Adipose tissue (tissue), 3 donors: Measurements from ENCODE around the gene TRIM54. TPM values are rescaled to one million over a fixed set of nuclear protein-coding genes. Genes with fewer than 3 reads are reported as not detected.
A peak's percentile ranks its signal among the peaks of the same experiment; 100 is the strongest.
"Not testable (repeated sequence)": the region's sequence is repeated elsewhere in the genome, so short reads cannot be mapped to it uniquely, and the experiment has no call there.

Source experiments
- H3K27ac ChIP-seq: one replicate; pipeline ENCODE4 v1.5.1; 2013; ENCODE audit warnings: low read depth, low read length
- WGBS, 3 donors: extraction: QIAGEN DNeasy Blood & Tissue Kit; methylation state at CpG; one replicate each; pipeline ENCODE4 v1.1.7; 2013; 5-methylcytosine and 5-hydroxymethylcytosine counted together
- polyA plus RNA-seq, 3 donors: library from polyadenylated mRNA; stranded (reverse); fragments of 200-250 nt; gene quantifications; one replicate each; pipeline ENCODE4 v1.2.3, GENCODE V29; 2013
- donor health status: healthy with polysubstance abuse.
- donor health status: Bipolar disorder and iron deficiency.
- donor health status: healthy.

The TRIM54 gene
- polyA plus RNA-seq, 3 donors, result 0.03 to 1.3 (median 0.90) TPM

DNA sequence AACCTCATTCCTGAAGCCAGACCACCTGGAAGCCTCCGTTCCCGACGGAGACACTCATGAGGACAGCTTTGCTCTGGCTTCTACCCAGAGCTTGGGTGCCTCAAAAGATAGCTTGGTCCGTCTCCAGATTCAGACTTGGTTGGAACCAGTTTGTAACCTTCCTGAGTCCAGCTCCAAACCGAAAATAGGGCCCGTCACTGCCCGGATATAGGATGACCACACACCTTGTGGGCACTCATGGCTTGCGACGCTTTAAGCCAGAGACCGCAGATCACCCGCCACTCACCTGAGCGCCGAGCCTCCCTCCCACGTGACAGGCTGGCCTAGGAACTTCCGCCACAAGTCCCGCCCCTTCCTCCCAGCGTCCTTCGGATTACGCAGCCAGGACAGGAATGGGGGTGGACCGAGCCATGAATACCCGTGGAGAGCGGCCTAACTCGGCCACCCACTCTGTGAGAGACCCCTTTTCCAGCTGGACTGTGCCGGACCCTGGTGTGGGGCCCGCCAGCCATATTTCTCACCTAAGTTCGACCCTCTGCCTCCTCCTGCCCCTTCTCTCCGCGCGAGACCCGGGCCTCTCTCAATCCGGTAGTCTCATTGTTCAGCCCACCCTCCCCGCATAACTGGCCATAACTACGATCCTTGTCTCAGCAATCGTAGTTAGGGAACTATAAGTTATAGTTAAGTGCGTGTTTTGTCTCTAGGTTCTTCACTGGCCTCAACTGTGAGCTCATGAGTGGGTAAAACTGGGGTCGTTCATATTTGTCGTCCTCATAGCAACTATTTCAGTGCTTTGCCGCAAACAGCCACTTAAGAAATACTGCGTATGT lies 40.8 kb downstream of the TRIM54 start, which contains the start of gene MPV17:
Gene MPV17, minus strand, starts transcription at position 332 of the 830 bp plus-strand sequence. CDS start 580 bp downstream, outside the sequence.
- H3K27ac ChIP-seq, result peak within 1 kb of the TSS; percentile 53
- 1% methylated on average over 39 of the region's 39 CpGs for WGBS, 3 donors

DNA sequence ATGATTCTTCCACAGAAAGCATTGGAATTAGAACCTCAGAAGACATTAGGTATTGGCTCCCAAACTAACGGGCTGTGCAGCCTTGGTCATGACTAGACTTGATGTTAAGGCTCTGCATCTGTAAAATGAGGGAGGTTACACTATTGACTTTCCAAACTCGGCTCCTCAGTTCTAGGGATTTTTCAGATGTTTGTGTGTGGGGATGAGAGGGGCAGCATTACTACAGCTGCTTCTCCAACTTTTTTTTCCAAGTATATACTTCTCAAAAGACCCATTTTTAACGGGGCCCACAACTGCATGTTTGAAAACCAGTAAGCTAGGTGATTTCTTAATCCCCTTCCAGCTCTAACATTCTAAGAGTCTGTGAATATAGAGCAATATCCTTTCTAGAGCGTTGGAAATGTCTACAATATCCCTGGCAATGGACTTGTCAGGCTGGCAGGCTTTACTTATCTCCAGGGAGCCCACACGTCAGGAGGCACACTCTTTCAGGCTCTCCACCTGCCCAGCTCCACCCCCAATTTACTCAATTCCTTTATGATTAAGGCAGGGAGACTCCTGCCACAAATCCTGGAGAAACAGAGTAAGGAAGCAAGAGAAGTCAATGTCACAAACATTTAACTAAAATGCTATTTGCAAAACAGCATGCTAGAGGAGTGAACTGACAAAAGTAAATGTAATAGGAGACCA lies 41.5 kb downstream of the TRIM54 start:
- 11 to 20% (median 17%) methylated on average over 5 of the region's 5 CpGs for WGBS, 3 donors
- H3K27ac ChIP-seq, result peak overlapping the region; percentile 53

DNA sequence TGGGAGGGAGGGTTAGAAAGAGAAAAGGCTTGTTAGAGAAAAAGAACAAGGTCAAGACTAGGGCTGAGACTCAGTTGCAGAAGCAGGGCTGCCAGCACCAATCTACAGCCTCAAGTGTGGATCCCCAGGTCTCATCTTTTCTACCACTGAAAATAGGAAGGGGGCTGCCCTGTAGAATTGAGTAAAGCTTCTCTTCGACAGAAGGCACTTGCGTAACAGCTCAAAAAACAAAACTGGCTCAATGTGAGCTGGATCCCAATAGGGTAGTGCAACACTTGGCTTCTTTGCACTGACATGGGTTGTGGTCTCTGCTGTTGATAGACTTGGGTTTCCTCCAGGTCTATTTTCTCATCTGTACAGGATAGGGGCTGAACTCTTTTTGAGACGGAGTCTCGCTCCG lies 42.5 kb downstream of the TRIM54 start:
- 63 to 92% (median 73%) methylated on average over 5 of the region's 5 CpGs for WGBS, 3 donors
- H3K27ac ChIP-seq, result no peak overlapping the region

DNA sequence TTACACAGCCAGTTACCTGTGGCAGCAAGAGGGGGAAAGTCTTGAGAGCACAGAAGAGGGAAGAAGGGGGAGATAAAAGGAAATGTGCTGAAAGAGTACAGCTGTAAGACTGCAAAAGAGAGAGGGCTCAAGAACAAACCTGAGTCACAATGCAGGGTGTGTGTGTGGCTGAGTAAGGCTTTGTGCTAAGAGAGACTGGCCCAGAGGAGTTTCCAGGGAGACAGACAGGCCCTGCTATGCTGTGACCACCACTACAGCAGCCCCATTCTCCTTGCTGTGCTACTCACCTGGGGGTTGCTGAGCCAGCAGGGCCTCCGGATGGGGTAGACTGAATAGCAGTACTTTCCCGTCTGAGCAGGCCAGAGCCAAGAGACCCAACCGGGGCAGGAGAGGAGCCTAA lies 53.1 kb downstream of the TRIM54 start:
- H3K27ac ChIP-seq, result no peak overlapping the region
- 86 to 95% (median 93%) methylated on average over 3 of the region's 3 CpGs for WGBS, 3 donors

DNA sequence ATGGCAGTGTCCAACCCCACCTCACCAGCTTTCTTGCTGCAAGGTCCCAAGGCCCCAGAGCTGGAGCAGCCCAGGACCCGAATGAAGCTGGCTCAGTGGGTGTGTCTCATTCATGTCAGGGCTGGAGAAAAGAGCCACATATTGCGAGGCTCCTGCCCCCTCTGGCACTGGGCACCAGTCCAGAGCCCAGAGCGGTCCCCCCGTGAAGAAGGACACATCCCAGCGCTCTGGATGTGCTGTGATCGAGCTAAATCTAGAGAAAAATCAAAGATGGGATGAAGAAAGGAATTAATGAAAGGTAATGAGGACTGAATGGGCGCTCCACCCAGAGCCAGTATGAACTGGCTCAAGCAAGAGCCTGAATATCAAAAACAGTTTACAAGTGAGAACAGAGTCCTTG lies 53.9 kb downstream of the TRIM54 start:
- H3K27ac ChIP-seq, result no peak overlapping the region
- WGBS, 3 donors, result 92 to 95% (median 94%) methylated on average over 7 of the region's 7 CpGs

DNA sequence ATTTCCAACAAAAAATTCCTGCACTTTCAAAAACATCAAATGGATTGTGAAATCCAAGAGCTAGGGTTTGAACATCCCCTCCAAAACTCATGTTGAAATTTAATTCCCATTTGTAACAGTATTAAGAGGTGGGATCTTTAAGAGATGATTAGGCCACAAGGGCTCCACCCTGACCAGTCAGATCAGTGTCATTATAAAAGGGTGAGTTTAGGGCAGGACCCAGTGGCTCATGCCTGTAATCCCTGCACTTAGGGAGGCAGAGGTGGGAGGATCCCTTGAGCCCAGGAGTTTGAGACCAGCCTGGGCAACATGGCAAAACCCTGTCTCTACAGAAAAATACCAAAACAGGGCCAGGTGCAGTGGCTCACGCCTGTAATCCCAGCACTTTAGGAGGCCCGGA lies 65.4 kb downstream of the TRIM54 start:
- 94 to 97% (median 95%) methylated on average over 2 of the region's 2 CpGs for WGBS, 3 donors
- no peak overlapping the region for H3K27ac ChIP-seq

DNA sequence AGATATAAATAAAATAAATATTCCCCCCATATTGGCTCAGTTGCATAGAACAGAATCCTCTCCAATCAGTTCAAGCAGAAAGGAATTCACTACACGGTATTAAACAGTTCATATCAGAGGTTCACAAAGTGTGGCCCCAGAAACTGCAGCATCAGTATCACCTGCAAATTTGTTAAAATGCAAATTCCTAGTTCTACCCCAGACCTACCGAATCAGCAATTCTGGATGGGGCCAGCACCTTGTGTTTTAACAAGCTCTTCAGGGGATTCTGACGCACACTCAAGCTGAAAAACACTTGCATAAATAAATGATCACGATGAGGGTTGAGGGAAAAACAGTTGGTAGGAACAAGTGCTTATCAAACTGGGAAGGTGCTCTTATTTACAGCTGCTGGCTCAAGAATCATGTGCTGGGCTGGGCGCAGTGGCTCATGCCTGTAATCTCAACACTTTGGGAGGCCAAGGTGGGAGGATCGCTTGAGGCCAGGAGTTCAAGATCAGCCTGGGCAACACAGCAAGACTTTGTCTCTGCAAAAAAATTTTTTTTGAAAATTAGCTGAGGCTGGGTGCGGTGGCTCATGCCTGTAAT lies 68.0 kb downstream of the TRIM54 start:
- 57 to 90% (median 87%) methylated on average over 7 of the region's 7 CpGs for WGBS, 3 donors
- H3K27ac ChIP-seq, result no peak overlapping the region

DNA sequence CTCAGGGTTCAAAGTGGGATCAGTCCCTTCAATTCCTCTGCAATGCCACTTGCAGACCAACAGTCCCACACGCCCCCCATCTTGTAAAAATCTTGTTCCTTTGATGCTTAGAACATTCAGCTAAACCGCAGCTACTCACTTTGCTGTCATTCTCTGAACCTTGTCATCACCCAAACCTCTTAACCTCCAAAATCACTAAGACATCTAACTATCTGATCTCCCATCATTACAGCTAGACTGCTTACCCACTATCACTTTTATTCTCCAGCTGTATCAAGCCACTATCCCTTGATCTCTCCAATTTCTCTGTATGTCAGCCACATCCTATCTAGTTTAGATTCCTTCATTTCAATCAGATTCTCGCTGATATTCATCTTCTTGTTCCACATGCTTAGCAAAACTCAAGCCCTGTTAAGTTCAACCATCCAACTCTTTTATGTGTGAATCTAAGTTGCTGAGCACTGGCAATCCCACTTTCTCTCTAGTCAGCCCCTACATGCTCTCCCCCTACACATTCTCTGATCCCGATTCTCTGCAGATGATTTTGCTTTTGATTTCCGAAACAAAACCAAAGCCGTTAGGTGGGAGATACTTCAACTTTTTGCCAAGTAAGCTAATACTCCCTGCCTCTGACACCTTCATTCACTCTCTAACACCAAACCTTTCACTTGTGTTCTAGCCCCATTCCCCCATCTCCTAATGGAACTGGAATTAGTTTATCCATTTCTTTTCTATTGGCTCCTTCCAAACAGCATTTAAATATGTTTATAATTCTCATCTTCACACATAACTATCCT lies 69.8 kb downstream of the TRIM54 start:
- H3K27ac ChIP-seq, result no peak overlapping the region
- 77 to 83% (median 77%) methylated on average over 6 of the region's 6 CpGs for WGBS, 3 donors

DNA sequence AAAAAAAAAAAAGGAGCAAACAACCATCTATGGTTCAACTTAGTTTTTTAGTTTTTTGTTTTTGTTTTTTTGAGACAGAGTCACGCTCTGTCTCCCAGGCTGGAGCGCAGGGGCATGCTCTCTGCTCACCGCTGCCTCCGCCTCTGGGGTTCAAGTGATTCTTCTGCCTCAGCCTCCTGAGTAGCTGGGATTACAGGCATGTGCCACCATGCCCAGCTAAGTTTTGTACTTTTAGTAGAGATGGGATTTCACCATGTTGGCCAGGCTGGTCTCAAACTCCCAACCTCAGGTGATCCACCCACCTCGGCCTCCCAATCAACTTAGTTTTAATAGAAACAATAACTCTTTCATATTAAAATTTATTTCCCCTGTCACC lies 71.1 kb downstream of the TRIM54 start:
- H3K27ac ChIP-seq, result not testable (repeated sequence)
- 93 to 97% (median 95%) methylated on average over 5 of the region's 5 CpGs for WGBS, 3 donors

DNA sequence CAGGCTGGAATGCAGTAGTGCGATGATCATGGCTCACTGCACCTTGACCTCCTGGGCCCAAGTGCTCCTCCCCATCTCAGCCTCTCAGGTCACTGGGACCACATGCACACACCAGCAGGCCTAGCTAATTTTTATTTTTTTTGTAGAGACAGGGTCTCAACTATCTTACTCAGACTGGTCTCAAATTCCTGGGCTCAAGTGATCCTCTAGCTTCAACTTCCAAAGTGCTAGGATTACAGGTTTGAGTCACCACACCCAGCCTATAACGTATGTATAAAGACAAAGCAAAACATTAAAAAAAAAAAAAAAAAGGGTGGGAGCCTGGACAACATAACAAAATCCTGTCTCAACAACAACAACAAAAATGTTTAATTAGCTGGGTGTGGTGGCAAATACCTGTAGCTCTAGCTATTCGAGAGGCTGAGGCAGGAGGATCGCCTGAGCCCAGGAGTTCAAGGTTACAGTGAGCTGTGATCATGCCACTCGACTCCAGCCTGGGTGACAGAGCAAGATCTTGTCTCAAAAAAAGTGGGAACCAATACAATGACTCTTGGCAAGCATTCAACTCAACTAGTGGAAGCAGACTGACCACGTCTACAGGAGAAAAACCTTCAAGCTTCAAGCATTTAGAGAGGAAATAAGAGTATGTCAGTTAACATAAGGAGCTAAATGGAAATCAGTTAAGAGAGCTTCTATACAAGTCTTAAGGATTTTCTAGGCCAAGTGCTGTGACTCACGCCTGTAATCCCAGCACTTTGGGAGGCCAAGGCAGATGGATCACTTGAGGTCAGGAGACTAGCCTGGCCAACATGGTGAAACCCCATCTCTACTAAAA lies 71.8 kb downstream of the TRIM54 start:
- H3K27ac ChIP-seq, result no peak overlapping the region
- 71 to 75% (median 73%) methylated on average over 7 of the region's 7 CpGs for WGBS, 3 donors

DNA sequence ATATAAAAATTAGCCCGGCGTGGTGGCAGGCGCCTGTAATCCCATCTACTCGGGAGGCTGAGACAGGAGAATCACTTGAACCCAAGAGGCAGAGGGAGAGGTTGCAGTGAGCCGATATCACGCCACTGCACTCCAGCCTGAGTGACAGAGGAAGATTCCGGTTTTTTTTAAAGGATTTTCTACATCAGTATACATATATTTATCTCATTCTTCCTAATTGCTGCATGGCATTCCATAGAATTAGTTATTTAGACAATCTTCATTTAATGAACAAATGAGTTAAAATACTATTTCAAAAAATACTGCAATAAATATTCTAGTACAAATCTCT lies 72.3 kb downstream of the TRIM54 start:
- no peak overlapping the region for H3K27ac ChIP-seq

DNA sequence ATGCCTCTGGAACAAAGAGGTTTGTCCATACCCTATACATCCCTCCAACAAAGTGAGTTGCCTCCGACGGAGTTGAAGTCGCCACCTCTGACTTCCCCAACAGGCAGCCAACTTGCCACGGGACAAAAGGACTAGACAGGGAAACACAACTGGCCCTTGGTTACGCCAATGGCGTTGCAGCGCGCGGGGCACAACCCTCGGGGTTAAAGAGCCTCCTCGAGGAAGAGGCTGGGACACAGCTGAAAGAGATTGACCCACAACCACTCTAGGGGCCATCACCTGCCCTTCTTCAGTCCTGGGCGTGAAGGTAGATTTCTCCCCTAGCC lies 73.8 kb downstream of the TRIM54 start:
- no peak overlapping the region for H3K27ac ChIP-seq
- WGBS, 3 donors, result 0 to 1% (median 0%) methylated on average over 12 of the region's 12 CpGs

More for the DNA sequence above, 72.3 kb downstream of the TRIM54 start:
- WGBS, 3 donors, result 87 to 94% (median 89%) methylated on average over 7 of the region's 7 CpGs

DNA sequence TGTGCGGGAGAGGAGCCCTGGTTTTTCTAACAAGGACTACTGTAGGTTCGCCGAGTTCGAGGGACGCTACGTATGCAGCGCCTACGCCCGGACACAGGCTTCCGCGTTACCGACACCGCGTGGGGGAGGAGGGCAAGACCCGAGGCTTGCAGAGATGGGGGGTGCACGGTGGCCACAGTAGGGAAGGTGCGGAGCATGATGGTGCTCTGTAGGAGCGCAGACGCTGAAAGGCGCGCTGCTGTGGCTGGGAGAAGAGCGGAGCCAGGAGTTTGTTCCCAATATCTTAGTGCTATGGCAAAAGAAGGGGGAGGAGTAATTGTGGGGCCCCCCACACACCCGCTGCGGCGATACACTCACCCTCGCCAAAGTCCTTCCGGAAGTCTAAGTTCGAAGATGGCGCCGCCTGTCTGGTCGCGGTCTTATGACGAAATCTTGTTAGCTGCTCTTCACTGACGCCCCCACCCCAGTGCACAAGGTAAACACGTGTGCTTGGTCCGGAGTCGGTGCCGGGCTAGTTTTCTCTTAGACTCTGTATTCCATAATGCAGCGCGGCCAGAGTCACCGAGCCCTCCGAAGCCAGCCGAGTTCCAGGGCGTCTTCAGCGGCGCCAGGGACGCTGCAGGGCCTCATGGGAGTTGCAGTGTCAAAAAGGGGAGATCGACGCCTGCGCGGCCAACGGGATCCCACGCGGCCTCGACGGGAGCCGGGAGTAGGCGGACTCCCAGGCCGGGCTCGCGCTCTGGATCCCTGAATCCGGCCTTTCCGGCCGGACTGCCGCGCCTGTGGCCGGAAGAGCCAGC lies 74.4 kb downstream of the TRIM54 start, which contains the start of gene GTF3C2:
Gene GTF3C2, minus strand, starts transcription at position 383 of the 800 bp plus-strand sequence. CDS start 13,210 bp downstream, outside the sequence.
- peak within 1 kb of the TSS; percentile 60 for H3K27ac ChIP-seq
- WGBS, 3 donors, result 0% methylated on average over 67 of the region's 67 CpGs

Other genes starting within 250 kb of the TRIM54 start
- 10 to 100 TPM; 48.7 to 78.3 (median 55.6) TPM for gene TMEM214, start 249.5 kb upstream of the TRIM54 start, polyA plus RNA-seq
- gene AGBL5, start 230.8 kb upstream of the TRIM54 start, polyA plus RNA-seq, result 10 to 100 TPM in 1 of 3 donors, 1 to 10 TPM in 2; 7.4 to 11.2 (median 7.8) TPM
- gene OST4, start 210.8 kb upstream of the TRIM54 start, polyA plus RNA-seq, result 100 to 1,000 TPM; 219 to 750 (median 448) TPM
- 10 to 100 TPM in 2 of 3 donors, 1 to 10 TPM in 1; 9.5 to 57.4 (median 33.6) TPM for gene EMILIN1, start 203.8 kb upstream of the TRIM54 start, polyA plus RNA-seq
- 10 to 100 TPM in 1 of 3 donors, 1 to 10 TPM in 2; 1.8 to 12.9 (median 4.4) TPM for gene KHK, start 195.7 kb upstream of the TRIM54 start, polyA plus RNA-seq
- 10 to 100 TPM in 1 of 3 donors, 1 to 10 TPM in 2; 3.3 to 12.7 (median 5.0) TPM for gene CGREF1, start 163.3 kb upstream of the TRIM54 start, polyA plus RNA-seq
- gene ABHD1, start 158.6 kb upstream of the TRIM54 start, polyA plus RNA-seq, result 1 to 10 TPM in 2 of 3 donors, under 1 TPM in 1; 0.79 to 1.4 (median 1.2) TPM
- gene PREB, start 147.8 kb upstream of the TRIM54 start, polyA plus RNA-seq, result 10 to 100 TPM; 51.7 to 66.5 (median 51.8) TPM
- gene PRR30, start 143.0 kb upstream of the TRIM54 start, polyA plus RNA-seq, result not detected
- under 1 TPM; 0.01 to 0.22 (median 0.18) TPM for gene TCF23, start 133.4 kb upstream of the TRIM54 start, polyA plus RNA-seq
- 100 to 1,000 TPM in 2 of 3 donors, 10 to 100 TPM in 1; 93.7 to 176 (median 170) TPM for gene ATRAID, start 70.4 kb upstream of the TRIM54 start, polyA plus RNA-seq
- gene SLC5A6, start 70.2 kb upstream of the TRIM54 start, polyA plus RNA-seq, result 100 to 1,000 TPM in 1 of 3 donors, 10 to 100 TPM in 2; 23.4 to 287 (median 33.4) TPM
- gene CAD, start 65.1 kb upstream of the TRIM54 start, polyA plus RNA-seq, result 10 to 100 TPM; 11.1 to 18.6 (median 15.9) TPM
- gene SLC30A3, start 19.4 kb upstream of the TRIM54 start, polyA plus RNA-seq, result under 1 TPM; 0.08 to 0.22 (median 0.22) TPM
- gene DNAJC5G, start 7.0 kb upstream of the TRIM54 start, polyA plus RNA-seq, result under 1 TPM in 1 of 3 donors, not detected in 2; 0.07 TPM
- 1 to 10 TPM in 2 of 3 donors, under 1 TPM in 1; 0.83 to 1.8 (median 1.7) TPM for gene UCN, start 26.0 kb downstream of the TRIM54 start, polyA plus RNA-seq
- 100 to 1,000 TPM in 1 of 3 donors, 10 to 100 TPM in 2; 39.8 to 103 (median 76.3) TPM for gene MPV17, start 40.7 kb downstream of the TRIM54 start, polyA plus RNA-seq
- 10 to 100 TPM; 18.0 to 23.9 (median 21.4) TPM for gene GTF3C2, start 74.3 kb downstream of the TRIM54 start, polyA plus RNA-seq
- 10 to 100 TPM; 37.7 to 42.5 (median 40.6) TPM for gene EIF2B4, start 87.9 kb downstream of the TRIM54 start, polyA plus RNA-seq
- 100 to 1,000 TPM in 2 of 3 donors, 10 to 100 TPM in 1; 49.3 to 104 (median 101) TPM for gene SNX17, start 88.2 kb downstream of the TRIM54 start, polyA plus RNA-seq
- 10 to 100 TPM in 2 of 3 donors, 1 to 10 TPM in 1; 8.6 to 19.9 (median 12.5) TPM for gene ZNF513, start 98.3 kb downstream of the TRIM54 start, polyA plus RNA-seq
- gene PPM1G, start 127.2 kb downstream of the TRIM54 start, polyA plus RNA-seq, result 10 to 100 TPM; 40.7 to 79.5 (median 46.3) TPM
- gene NRBP1, start 146.2 kb downstream of the TRIM54 start, polyA plus RNA-seq, result 10 to 100 TPM; 44.9 to 67.0 (median 65.7) TPM
- gene KRTCAP3, start 160.0 kb downstream of the TRIM54 start, polyA plus RNA-seq, result 10 to 100 TPM in 1 of 3 donors, 1 to 10 TPM in 2; 2.4 to 52.8 (median 6.1) TPM
- gene IFT172, start 207.3 kb downstream of the TRIM54 start, polyA plus RNA-seq, result 10 to 100 TPM; 11.3 to 23.7 (median 13.3) TPM
- gene FNDC4, start 212.8 kb downstream of the TRIM54 start, polyA plus RNA-seq, result 100 to 1,000 TPM in 1 of 3 donors, 10 to 100 TPM in 2; 38.5 to 158 (median 53.5) TPM
- gene GCKR, start 214.4 kb downstream of the TRIM54 start, polyA plus RNA-seq, result 1 to 10 TPM in 2 of 3 donors, not detected in 1; 3.0 to 5.7 TPM